22Rv1 (cell line): ENCODE data around the gene ASGR2.
"Not testable (repeated sequence)": the region's sequence is repeated elsewhere in the genome, so short reads cannot be mapped to it uniquely, and the experiment has no call there.

Experiments
- H3K27ac ChIP-seq: fragments of 450-650 bp; 2 replicates; pipeline ENCODE4 v1.5.1; 2017
- ZFX ChIP-seq: fragments of 450-650 bp; IDR thresholded peaks from 2 replicates; pipeline ENCODE4 v1.6.1; 2017; ENCODE audit warnings: antibody characterized with exemption, borderline replicate concordance
- TF ChIP-seq, protein P1 (sequence below): fragments of 450-650 bp; IDR thresholded peaks from 2 replicates; pipeline ENCODE4 v1.5.1; 2017; ENCODE audit warnings: mild to moderate bottlenecking

Gene ASGR2

DNA sequence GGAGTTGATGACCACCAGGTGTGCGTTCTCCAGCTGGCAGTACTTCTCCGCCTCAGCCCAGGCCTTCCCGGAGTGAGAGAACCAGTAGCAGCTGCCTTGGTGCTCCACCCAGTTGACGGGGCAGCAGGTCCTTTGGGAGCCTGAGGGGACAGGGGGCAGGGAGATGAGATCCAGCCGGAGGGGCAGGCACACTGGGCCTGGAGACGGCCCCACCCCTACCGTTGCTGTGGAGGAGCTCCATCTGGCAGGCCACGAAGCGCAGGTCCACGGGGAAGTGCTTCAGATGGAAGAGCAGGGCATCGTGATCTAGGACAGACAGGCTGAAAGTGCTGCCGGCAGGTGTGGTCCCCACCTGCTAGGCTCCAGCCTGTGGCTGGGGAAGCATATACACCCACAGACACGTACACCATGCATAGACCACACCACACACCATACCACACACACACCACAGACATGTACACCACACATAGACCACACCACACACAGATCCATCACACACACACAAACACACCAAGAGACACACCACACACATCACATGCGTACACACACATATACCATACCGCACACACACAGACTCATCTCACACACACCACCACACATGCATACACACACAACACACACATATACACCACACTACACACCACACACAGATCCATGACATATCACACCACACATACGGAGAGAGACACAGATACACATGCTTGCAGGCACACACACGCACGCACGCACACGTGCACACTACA is 7.4 kb downstream of the ASGR2 start:
- TF ChIP-seq, protein P1, sequence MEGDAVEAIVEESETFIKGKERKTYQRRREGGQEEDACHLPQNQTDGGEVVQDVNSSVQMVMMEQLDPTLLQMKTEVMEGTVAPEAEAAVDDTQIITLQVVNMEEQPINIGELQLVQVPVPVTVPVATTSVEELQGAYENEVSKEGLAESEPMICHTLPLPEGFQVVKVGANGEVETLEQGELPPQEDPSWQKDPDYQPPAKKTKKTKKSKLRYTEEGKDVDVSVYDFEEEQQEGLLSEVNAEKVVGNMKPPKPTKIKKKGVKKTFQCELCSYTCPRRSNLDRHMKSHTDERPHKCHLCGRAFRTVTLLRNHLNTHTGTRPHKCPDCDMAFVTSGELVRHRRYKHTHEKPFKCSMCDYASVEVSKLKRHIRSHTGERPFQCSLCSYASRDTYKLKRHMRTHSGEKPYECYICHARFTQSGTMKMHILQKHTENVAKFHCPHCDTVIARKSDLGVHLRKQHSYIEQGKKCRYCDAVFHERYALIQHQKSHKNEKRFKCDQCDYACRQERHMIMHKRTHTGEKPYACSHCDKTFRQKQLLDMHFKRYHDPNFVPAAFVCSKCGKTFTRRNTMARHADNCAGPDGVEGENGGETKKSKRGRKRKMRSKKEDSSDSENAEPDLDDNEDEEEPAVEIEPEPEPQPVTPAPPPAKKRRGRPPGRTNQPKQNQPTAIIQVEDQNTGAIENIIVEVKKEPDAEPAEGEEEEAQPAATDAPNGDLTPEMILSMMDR = no peak
- TF ChIP-seq ZFX = no peak
- H3K27ac ChIP-seq = no peak overlapping the region

DNA sequence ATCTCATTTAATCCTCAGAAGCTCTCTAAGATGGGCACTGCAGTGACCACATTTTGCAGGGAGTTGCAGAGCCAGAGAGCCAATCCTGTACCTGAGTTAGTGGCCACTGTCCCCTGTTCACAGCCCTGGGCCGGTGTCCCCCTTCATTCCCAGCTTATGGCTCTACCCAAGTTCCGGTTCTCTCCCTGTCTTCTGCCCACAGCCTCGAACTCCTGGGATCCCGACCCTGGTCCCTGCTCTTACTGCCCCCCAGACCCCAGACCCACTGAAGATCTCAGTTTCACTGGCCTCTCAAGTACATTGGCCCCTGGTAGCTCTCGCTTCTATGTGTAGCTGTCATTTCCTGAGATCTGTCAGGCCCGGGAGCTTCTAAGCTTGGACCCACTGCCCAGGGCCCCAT is 12.2 kb downstream of the ASGR2 start:
- no peak for TF ChIP-seq ZFX
- TF ChIP-seq, protein P1 = no peak
- H3K27ac ChIP-seq = no peak overlapping the region

DNA sequence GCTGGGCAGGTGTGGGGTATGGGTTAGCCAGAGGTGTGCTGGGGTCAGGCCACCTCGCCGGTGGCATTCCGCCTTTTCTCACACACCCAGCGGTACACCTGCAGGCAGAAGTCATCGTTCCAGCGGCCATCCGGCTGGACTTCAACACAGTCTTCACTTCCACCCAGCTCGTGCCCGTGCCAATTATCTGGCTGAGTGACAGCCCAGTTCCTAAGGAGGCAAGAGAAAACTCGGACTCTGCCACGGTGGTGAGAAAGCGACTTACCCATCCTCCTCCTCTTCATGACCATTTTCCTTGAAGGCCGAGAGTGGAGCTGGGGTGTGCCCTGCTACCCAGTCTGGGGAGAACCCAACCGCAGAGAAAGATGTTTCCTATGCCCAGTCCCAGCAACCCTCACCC is 13.1 kb downstream of the ASGR2 start:
- TF ChIP-seq ZFX = no peak
- TF ChIP-seq, protein P1 = no peak

DNA sequence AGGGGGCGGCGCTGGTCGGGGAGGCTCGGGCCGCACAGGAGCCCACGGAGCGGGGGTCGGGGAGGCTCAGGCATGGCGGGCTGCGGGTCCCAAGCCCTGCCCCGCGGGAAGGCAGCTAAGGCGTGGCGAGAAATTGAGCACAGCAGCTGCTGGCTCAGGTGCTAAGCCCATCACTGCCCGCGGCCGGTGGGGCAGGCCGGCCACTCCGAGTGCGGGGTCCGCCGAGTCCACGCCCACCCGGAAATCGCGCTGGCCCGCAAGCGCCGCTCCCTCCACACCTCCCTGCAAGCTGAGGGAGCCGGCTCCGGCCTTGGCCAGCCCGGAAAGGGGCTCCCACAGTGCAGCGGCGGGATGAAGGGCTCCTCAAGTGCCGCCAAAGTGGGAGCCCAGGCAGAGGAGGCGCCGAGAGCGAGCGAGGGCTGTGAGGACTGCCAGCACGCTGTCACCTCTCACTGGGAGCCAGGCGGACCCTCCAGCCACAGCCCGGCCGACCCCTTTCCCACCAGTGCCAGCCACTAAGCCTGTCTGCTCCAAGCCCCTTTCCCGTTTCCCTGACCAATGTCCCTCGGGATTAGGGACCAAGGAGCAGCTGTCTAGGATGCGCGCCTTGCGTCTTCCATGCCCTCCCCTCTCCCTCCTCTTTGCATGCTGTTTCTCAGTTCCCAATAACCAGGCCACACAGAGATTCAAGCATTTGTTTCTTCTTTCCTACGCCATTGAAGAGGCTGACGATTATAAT is 13.8 kb downstream of the ASGR2 start:
- H3K27ac ChIP-seq = not testable (repeated sequence)

More for the DNA sequence above, 13.1 kb downstream of the ASGR2 start:
- H3K27ac ChIP-seq = no peak overlapping the region

DNA sequence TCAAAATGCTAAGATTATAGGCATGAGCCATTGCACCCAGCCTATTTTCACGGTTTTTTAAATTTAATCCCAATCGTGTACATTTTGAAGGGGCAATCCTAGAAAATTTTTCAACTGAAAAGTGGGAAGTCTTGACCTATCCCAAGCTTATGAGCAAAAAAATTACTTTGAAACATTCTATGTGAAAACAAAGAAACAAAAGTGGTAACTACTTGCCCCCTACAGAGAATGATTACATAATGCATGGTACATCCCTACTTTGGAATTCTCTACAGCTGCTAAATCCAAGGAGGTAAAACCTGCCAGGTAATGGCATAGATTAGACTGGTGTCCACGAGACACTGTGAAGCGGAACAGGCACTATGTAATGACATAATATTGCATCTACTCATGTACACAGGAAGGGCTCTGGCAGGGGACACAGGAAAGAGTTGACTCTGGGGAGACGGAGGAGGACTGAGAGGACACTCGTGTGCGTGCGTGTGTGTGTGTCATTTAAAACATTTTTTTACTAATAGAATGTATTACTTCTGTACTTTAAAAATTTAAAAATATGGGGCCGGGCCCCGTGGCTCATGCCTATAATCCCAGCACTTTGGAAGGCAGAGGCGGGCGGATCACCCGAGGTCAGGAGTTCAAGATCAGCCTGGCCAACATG is 15.7 kb downstream of the ASGR2 start:
- no peak overlapping the region for H3K27ac ChIP-seq
- no peak for TF ChIP-seq ZFX
- TF ChIP-seq, protein P1 = no peak

DNA sequence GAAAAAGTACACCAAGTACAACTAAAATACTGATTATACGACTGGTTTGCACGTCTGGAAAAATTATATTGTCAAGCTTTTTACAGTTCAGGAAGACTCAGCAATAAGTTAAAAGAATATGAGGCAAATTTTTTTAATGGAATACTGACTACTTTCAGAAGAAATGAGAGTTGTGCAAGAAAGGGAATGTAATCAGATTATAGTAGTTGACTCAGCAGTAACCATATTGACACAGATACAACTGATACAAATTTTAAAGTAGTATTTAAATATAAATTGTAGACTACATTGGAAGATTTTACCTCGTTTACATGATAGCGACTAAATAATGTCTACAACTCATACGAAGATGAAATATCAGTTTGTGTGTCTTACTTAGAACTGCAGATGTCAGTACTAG is 16.7 kb downstream of the ASGR2 start:
- no peak for TF ChIP-seq ZFX
- TF ChIP-seq, protein P1 = no peak
- no peak overlapping the region for H3K27ac ChIP-seq

DNA sequence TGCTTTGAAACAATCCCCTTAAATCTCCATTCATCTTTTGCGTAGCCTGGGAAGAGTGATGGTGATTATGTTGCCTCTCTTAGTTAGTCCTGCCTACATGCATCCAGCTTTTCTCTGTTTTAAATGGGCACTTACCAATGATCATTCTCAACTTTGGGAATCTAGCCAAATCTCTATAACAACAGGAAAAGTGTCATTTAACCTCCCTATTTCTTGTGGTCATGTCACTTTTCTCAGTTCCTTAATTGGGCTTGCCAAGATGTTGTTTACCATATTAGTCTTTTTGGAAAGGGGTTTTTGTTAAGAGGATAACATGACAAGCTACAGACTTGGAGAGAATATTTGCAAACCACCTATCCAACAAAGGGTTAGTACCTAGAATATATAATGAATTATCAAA is 19.0 kb downstream of the ASGR2 start:
- no peak overlapping the region for H3K27ac ChIP-seq
- TF ChIP-seq, protein P1 = no peak
